Fibroblast of mammary gland (primary cell): ENCODE measurements around the gene ILK.

Experiments used
- DNase-seq: peaks from one replicate; pipeline ENCODE4 v3.0.0-alpha.2; 2010; ENCODE audit warnings: low read depth
- H3K4me3 ChIP-seq: 2 replicates; pipeline ENCODE4 v1.5.1; 2011; ENCODE audit warnings: low read depth, mild to moderate bottlenecking, low read length, moderate library complexity; ENCODE audit not compliant: control insufficient read depth
- CTCF ChIP-seq: conservative IDR thresholded peaks from 2 replicates; pipeline ENCODE4 v1.5.1; 2011; ENCODE audit warnings: low read depth, low read length, inconsistent platforms; ENCODE audit not compliant: control insufficient read depth, insufficient read depth

ILK gene

DNA sequence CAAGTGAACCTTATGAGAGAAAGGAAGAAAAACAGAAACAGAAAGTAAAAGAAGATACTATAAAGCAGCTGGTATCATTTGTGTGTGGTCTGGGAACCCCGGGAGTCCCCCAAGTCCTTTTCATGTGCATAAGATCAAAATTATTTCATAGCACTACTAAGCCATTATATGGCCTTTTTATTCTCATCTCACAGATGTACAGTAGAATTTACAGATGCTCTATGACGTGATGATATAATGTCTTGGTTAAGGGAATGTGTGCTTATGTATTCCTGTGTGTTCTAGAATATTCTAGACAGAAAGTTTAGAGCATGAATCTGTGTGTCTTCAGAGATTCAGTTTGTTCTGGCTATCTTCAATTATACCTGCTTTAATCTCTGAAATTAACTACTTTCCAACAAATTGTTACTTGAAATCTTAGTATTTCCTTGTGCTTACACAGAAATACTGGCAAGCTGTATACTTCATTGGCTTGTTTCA is 24.2 kb downstream of the ILK start:
- no peak for DNase-seq
- TF ChIP-seq CTCF, result no peak
- no peak overlapping the region for H3K4me3 ChIP-seq

DNA sequence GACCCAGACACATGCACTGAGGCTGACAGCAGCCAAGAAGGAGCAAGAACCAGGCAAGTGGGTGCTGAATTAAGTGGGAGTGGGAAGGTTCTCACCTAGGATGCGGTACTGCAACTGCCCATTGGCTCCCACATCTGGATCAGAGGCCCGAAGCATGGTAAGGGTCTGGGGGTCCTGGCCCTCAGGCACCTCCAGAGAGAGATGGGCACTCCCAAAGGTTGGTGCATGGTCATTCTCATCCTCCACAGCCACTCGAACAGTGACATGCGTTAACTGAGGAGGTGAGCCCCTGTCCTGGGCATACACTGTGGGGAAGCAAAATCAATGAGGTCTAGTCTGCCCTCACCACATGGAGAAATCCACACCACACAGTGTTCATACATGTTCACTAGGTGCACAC is 25.0 kb downstream of the ILK start:
- H3K4me3 ChIP-seq, result no peak overlapping the region
- DNase-seq, result no peak
- no peak for TF ChIP-seq CTCF

DNA sequence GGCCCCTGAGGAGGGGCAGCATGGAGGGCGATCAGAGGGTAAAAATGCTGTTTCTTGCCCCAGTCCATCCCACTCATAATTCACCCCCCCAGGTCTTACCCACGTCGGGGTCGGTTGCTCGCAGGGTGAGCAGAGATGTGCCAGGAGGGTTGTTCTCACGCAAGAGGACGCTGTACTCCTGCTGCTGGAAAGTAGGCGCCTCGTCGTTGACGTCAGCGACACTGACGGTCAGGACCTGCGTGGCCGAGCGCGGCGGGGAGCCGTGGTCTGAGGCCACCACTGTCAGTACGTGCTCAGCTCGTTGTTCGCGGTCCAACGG is 26.0 kb downstream of the ILK start:
- no peak for DNase-seq
- no peak for TF ChIP-seq CTCF
- H3K4me3 ChIP-seq, result no peak overlapping the region

DNA sequence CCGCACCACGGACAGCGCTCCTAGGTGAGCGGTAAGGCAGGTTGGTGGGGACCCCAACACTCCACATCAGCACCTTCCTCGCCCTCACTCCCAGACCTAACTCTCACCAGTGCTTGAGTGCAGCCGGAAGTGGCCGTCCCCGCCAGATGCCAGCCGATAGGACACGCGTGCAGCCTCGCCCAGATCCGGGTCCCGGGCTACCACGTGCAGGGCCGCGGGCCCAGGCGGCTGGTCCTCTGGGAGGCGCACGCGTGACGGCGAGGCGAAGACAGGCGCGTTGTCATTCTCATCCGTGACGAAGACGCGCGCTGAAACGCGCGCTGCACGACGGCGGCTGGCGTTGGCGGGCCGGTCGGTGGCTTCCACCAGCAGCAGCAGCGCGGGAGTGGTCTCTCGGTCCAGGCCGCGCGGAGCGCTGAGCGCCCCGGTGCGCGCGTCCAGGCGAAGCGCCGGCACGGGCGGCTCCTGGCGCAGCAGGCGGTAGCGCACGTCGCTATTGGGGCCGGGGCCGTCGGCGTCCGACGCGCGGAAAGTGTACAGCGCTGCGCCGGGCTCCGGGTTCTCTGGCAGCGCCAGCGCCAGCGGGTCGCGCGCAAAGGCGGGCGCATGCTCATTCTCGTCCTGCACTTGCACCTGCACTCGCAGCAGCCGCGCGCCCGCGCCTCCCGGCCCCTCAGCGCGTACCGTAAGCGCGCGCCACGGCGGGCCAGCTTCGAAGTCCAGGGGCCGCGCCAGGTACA is 26.5 kb downstream of the ILK start:
- DNase-seq, result no peak
- no peak overlapping the region for H3K4me3 ChIP-seq
- no peak for TF ChIP-seq CTCF

DNA sequence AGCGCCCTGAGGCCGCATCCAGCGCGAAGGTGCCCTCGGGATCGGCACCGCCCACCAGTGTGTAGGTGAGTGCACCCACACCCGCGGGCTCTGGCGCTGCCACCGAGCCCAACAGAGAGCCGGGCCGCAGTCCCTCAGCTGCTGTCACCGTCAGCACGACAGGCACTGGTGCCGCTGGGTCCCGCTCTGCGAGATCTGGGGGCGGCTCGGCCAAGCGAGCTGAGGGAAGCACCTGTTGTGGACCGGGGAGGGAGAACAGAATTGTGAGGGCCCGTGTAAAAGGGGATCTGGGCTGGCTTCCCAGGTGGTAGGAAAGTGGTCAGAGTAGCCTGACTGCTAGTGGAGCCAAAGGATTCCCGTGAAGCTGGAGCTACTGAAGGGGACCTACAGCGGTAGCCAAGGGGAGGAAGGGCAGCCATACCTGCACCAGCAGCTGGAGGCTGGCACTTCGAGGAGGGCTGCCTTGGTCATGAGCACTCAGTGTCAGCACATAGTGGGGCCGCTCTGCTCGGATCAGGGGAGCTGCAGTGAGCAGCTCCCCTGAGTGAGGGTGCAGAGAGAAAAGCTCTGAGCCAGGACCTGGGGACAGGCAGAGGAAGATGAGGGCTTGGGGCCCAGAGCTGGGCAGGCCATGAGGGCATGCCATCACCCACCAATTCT is 27.2 kb downstream of the ILK start:
- H3K4me3 ChIP-seq, result no peak overlapping the region
- no peak for DNase-seq
- no peak for TF ChIP-seq CTCF

DNA sequence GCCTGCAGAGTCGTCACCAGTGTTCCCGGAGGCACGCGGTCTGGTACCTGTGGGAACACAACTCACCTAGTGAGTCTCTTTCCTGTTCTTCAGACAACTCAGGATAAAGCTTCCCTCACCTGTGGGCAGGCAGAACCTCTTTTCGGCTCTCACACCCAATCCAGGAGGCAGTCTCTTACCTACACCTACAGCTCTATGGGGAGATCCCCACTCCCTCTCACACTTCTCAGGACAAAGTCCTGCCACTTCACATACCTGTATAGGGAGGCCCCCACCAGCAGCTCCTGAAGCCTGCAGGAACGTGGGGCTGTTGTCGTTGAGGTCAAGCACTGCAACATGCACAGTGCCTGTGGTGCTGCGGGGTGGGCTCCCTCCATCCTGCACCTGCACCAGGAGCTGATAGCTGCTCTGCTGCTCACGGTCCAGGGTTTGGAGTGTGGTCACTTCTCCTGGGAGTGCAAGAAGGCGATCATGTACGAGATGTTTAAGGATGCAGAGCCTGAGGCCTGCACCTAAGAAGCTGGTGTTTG is 27.9 kb downstream of the ILK start:
- no peak for TF ChIP-seq CTCF
- no peak for DNase-seq
- H3K4me3 ChIP-seq, result no peak overlapping the region
